Measurements from ENCODE around the gene RFX1.

DNA sequence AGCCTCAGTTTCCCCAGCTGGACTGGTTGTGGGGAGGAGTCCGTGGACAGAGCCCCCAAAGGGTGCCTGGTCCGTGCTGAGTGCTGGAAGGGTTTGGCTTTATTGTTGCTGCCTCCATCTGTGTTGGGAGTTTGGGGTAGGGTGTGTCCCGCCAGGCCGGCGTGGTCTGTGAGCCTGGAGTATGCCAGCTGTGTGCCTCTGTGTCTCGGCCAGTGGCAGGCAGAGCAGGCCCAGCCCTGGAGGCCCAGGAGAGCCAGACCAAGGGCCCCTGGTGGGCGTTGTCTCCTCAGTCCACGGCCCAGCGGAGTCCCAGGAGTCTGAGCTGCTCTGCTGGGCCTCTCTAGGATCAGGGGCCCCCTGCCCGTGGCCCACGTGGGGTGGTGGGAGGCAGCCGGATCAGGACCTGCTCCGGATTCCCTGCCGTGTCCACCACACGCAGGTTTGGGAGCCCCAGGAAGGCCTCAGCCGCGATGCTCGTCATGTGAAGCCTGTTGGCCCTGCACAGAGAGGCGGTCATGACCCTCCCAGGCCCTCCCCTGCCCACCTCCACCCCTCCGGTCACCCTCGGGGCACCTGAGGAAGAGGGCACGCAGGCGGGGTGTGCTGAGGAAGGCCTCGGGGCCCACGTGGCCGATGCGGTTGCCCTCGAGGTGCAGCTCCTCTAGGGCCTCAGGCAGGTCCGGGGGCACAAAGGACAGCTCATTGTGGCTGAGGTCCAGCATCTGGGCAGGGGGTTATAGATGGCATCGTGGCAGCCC, 74.5 kb downstream of the RFX1 start:
- TF ChIP-seq, protein P1, sequence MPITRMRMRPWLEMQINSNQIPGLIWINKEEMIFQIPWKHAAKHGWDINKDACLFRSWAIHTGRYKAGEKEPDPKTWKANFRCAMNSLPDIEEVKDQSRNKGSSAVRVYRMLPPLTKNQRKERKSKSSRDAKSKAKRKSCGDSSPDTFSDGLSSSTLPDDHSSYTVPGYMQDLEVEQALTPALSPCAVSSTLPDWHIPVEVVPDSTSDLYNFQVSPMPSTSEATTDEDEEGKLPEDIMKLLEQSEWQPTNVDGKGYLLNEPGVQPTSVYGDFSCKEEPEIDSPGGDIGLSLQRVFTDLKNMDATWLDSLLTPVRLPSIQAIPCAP (CRISPR knock-in tag; IDR thresholded peaks at IDR 0.05), result no peak
- TF ChIP-seq, protein P2, sequence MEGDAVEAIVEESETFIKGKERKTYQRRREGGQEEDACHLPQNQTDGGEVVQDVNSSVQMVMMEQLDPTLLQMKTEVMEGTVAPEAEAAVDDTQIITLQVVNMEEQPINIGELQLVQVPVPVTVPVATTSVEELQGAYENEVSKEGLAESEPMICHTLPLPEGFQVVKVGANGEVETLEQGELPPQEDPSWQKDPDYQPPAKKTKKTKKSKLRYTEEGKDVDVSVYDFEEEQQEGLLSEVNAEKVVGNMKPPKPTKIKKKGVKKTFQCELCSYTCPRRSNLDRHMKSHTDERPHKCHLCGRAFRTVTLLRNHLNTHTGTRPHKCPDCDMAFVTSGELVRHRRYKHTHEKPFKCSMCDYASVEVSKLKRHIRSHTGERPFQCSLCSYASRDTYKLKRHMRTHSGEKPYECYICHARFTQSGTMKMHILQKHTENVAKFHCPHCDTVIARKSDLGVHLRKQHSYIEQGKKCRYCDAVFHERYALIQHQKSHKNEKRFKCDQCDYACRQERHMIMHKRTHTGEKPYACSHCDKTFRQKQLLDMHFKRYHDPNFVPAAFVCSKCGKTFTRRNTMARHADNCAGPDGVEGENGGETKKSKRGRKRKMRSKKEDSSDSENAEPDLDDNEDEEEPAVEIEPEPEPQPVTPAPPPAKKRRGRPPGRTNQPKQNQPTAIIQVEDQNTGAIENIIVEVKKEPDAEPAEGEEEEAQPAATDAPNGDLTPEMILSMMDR (IDR thresholded peaks at IDR 0.05), result no peak
- TF ChIP-seq CREM (CRISPR knock-in tag; IDR thresholded peaks at IDR 0.05), result no peak
- no peak for TF ChIP-seq STAT6 (CRISPR knock-in tag; conservative IDR thresholded peaks at IDR 0.05; ENCODE audit: low read depth)
- TF ChIP-seq FOXP4 (CRISPR knock-in tag; IDR thresholded peaks at IDR 0.05), result no peak
- TF ChIP-seq MYBL2 (CRISPR knock-in tag; IDR thresholded peaks at IDR 0.05), result no peak
- TF ChIP-seq ESRRA (CRISPR knock-in tag; IDR thresholded peaks at IDR 0.05; ENCODE audit: borderline replicate concordance), result no peak
- no peak for TF ChIP-seq KAT7 (CRISPR knock-in tag; IDR thresholded peaks at IDR 0.05; ENCODE audit: borderline replicate concordance)
- TF ChIP-seq ZNF121 (CRISPR knock-in tag; IDR thresholded peaks at IDR 0.05), result no peak
- TF ChIP-seq HMGXB4 (CRISPR knock-in tag; IDR thresholded peaks at IDR 0.05), result no peak
- no peak for TF ChIP-seq HMGA2 (CRISPR knock-in tag; IDR thresholded peaks at IDR 0.05)
- TF ChIP-seq, protein P3, sequence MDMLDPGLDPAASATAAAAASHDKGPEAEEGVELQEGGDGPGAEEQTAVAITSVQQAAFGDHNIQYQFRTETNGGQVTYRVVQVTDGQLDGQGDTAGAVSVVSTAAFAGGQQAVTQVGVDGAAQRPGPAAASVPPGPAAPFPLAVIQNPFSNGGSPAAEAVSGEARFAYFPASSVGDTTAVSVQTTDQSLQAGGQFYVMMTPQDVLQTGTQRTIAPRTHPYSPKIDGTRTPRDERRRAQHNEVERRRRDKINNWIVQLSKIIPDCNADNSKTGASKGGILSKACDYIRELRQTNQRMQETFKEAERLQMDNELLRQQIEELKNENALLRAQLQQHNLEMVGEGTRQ (CRISPR knock-in tag; IDR thresholded peaks at IDR 0.05), result no peak
